Testis (tissue), 3 donors: Measurements from ENCODE around the gene UBE2E2. TPM values are rescaled to one million over a fixed set of nuclear protein-coding genes. Genes with fewer than 3 reads are reported as not detected.

ENCODE experiments used
- DNase-seq: peaks from one replicate; pipeline ENCODE4 v3.0.0-alpha.2; 2019
- H3K27ac ChIP-seq, 2 donors: fragments of 200-600 bp; sonication (generic); one replicate each; pipeline ENCODE4 v1.5.1; 2019
- H3K27me3 ChIP-seq: fragments of 200-600 bp; sonication (generic); one replicate; pipeline ENCODE4 v1.5.1; 2019
- H3K36me3 ChIP-seq: fragments of 200-600 bp; sonication (generic); one replicate; pipeline ENCODE4 v1.5.1; 2017; ENCODE audit warnings: low read depth; ENCODE audit errors: missing control alignments
- H3K4me1 ChIP-seq: fragments of 200-600 bp; sonication (generic); one replicate; pipeline ENCODE4 v1.5.1; 2019
- H3K4me3 ChIP-seq, 2 donors: fragments of 200-600 bp; sonication (generic); one replicate each; pipeline ENCODE4 v1.5.1; 2017 to 2019
- H3K9me3 ChIP-seq: fragments of 200-600 bp; sonication (generic); one replicate; pipeline ENCODE4 v1.5.1; 2017
- CTCF ChIP-seq, 3 experiments: fragments of 450-650 bp in 2 of 3; fragments of 200-600 bp in 1 of 3; sonication (generic) in 1 of 3; IDR thresholded peaks; one replicate each; pipeline ENCODE4 v1.5.1; 2016 to 2019; ENCODE audit warnings: antibody characterized with exemption in 3 of 3, mild to moderate bottlenecking in 2 of 3, moderate library complexity in 1 of 3
- POLR2A ChIP-seq: fragments of 450-650 bp; IDR thresholded peaks from one replicate; pipeline ENCODE4 v1.6.1; 2017; ENCODE audit warnings: antibody characterized with exemption, mild to moderate bottlenecking, moderate library complexity
- WGBS, 2 donors: methylation state at CpG; one replicate each; pipeline ENCODE4 v1.1.5; 2018; 5-methylcytosine and 5-hydroxymethylcytosine counted together
- intact Hi-C: fragments of 100-400 bp; cut with DNase I; formaldehyde crosslinking; loops from one replicate; pipeline ENCODE4 v1.15.1; 2023; ENCODE audit warnings: low total_unique reads
- polyA plus RNA-seq: library from polyadenylated mRNA; stranded (reverse); fragments of 350-450 nt; fragmentation: Illumina TruSeq; extraction: RNeasy Lipid Tissue Mini Kit (QIAGEN cat#74804); gene quantifications from one replicate; pipeline ENCODE4 v1.2.3, GENCODE V29; 2014; ENCODE audit warnings: low read depth, low replicate concordance; ENCODE audit not compliant: insufficient read depth
- total RNA-seq, 2 donors: library from RNA; depleted of rRNA; stranded (reverse); fragments of >200 nt; gene quantifications; one replicate each; pipeline ENCODE4 v1.2.3, GENCODE V29; 2016

UBE2E2 gene
- total and polyA plus RNA-seq, 3 donors from 2014 or later: 45.5 to 94.2 (median 48.7) TPM

GRCh38 chr3:23271876-23272741 lies 69.0 kb downstream of the UBE2E2 start:
- intact Hi-C loops: no loop called here
- 86 to 96% methylated on average over 8 to 38 of the region's 38 CpGs for WGBS, 2 donors

GRCh38 chr3:23272820-23273219 lies 69.7 kb downstream of the UBE2E2 start:
- Histone ChIP-seq H3K4me3 (no peak overlapping the region), H3K4me1 (no peaks in the 10 kb centered on the region), H3K36me3 (no peaks in the 10 kb centered on the region), H3K27ac (no peak overlapping the region), H3K9me3 (no peaks in the 10 kb centered on the region), H3K27me3 (no peaks in the 10 kb centered on the region)
- intact Hi-C loops: no loop called here
- DNase-seq: no peak
- no peak for TF ChIP-seq POLR2A
- 95 to 96% methylated on average over 2 of the region's 2 CpGs for WGBS, 2 donors

More at GRCh38 chr3:23271876-23272741, 69.0 kb downstream of the UBE2E2 start:
- Histone ChIP-seq H3K36me3 (no peaks in the 10 kb centered on the region), H3K9me3 (no peaks in the 10 kb centered on the region), H3K4me3 (no peak overlapping the region), H3K27ac (no peak overlapping the region), H3K27me3 (no peaks in the 10 kb centered on the region), H3K4me1 (no peaks in the 10 kb centered on the region)
- no peak for DNase-seq
- no peak for TF ChIP-seq CTCF (IDR thresholded peaks at IDR 0.05)
- no peak for TF ChIP-seq POLR2A

- intact Hi-C loops: no loop called here
- H3K36me3 ChIP-seq: no peaks in the 10 kb centered on the region
- no peak overlapping the region for H3K27ac ChIP-seq
- TF ChIP-seq POLR2A (no peak), CTCF (IDR thresholded peaks at IDR 0.05) (no peak)
- WGBS, 2 donors: 94 to 95% methylated on average over 8 of the region's 8 CpGs
- no peaks in the 10 kb centered on the region for H3K9me3 ChIP-seq
- DNase-seq: no peak
- no peaks in the 10 kb centered on the region for H3K27me3 ChIP-seq
- H3K4me1 ChIP-seq: no peaks in the 10 kb centered on the region
- H3K4me3 ChIP-seq: no peak overlapping the region
These were observed 71.9 kb downstream of the UBE2E2 start for GRCh38 chr3:23275061-23275460.

GRCh38 chr3:23275814-23276213 lies 72.7 kb downstream of the UBE2E2 start:
- intact Hi-C loops: no loop called here
- Histone ChIP-seq H3K36me3 (no peaks in the 10 kb centered on the region), H3K27ac (no peak overlapping the region), H3K27me3 (no peaks in the 10 kb centered on the region), H3K9me3 (no peaks in the 10 kb centered on the region), H3K4me1 (no peaks in the 10 kb centered on the region), H3K4me3 (no peak overlapping the region)
- no peak for TF ChIP-seq POLR2A
- no peak for TF ChIP-seq CTCF (IDR thresholded peaks at IDR 0.05)
- WGBS, 2 donors: 91 to 94% methylated on average over 2 of the region's 2 CpGs
- DNase-seq: no peak

GRCh38 chr3:23276913-23277658 lies 74.0 kb downstream of the UBE2E2 start:
- DNase-seq: no peak
- intact Hi-C loops: no loop called here
- Histone ChIP-seq H3K27ac (no peak overlapping the region), H3K27me3 (no peaks in the 10 kb centered on the region), H3K36me3 (no peaks in the 10 kb centered on the region), H3K9me3 (no peaks in the 10 kb centered on the region), H3K4me1 (no peaks in the 10 kb centered on the region), H3K4me3 (no peak overlapping the region)
- TF ChIP-seq CTCF (IDR thresholded peaks at IDR 0.05): no peak
- WGBS, 2 donors: 50 to 72% methylated on average over 7 of the region's 7 CpGs
